ENCODE measurements around the gene PCED1B.

GRCh38 chr12:47107446-47107845 lies 28.0 kb downstream of the PCED1B start:
- TF ChIP-seq CTCF (IDR thresholded peaks at IDR 0.05) (no peak), POLR2A (IDR thresholded peaks at IDR 0.05) (no peak)

All from testis (tissue), 2 donors.